Stimulated activated CD4-positive, alpha-beta T cell treated with anti-CD3 and anti-CD28 coated beads, Interleukin-2, amount 100 ng/mL, for 4 hours (primary cell): ENCODE measurements around the gene RTKN2.

Experiments used
- DNase-seq: peaks from one replicate; pipeline ENCODE4 v3.0.0-alpha.2; 2020; ENCODE audit warnings: low read depth

Gene RTKN2

GRCh38 chr10:62172465-62172864, 96.2 kb downstream of the RTKN2 start:
- DNase-seq: no peak

DNA sequence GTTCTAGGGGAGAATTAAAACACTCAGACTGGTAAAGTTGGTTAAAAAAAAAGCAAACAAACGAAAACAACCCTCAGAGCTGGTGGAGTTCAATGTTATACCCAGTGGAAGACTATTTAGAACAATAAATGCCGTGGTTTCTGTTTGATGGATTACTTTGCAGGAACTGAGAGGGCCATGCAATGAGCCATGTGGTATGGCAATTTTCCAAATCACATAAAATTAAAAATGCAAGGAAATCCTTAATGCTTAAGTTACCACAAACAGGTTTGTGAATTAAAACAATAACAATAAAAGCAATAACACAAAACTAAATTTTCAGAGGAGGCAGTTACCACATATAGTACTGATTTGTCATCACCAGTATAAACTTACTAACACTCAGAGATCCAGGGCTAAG, 96.9 kb downstream of the RTKN2 start:
- no peak for DNase-seq

DNA sequence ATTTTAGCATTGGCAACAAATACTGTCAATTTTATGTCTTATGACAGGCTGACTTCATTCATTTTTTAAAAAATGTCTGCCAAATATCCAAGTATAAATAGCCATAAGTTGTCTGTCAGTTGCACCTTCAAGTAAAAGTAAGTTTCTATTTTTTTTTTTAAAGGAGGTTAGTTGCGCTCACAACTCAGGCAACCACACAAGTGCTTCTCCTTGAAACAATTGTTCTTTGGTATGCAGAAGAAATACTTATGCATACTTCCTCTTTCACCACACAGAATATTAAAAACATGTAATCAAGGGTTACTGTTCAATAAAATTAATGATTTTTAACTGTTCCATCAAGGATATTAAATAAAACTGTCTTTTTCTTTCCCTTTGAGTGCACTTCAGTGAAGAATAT, 97.9 kb downstream of the RTKN2 start:
- DNase-seq: no peak

- DNase-seq: no peak
Measured at GRCh38 chr10:62166331-62167131, 102.1 kb downstream of the RTKN2 start.

- no peak for DNase-seq
Measured at GRCh38 chr10:62165803-62166202, 102.8 kb downstream of the RTKN2 start.

- no peak for DNase-seq
Measured at GRCh38 chr10:62163024-62163423, 105.6 kb downstream of the RTKN2 start.

DNA sequence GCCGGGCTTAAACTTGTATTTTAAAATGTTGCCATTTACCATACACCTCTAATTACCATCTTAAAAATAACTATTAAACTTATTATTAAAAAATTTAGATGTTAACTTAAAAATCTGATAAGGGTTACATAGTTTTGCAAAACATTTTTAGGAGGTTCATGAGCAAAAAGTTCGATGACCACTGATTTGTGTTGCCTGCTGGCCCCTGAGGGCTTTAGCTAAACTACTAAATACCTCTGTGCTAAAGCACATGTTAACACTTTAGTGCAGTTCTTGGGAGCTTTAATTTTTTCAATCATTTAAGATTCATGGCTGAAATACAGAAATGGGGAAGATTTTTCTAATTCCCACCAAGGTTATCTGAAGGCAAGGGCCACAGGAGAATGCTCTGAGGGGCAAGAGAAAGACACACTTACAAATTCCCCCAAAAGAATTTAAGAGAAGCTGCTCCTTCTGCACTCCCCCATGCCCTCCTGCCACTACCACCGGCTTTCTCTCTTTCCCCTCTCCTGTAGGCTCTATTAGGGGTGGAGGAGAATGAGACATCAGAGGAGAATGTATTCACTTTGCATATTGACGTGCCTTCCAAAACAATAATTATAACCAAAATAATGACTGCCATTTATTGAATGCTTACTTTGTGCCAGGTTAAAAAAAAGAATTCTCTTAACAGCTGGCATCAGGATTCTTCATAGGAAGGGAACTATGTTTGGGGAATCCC, 106.2 kb downstream of the RTKN2 start:
- no peak for DNase-seq

GRCh38 chr10:62159351-62159750, 109.3 kb downstream of the RTKN2 start:
- DNase-seq: no peak

GRCh38 chr10:62157601-62158000, 111.0 kb downstream of the RTKN2 start:
- no peak for DNase-seq

GRCh38 chr10:62155054-62155680, 113.5 kb downstream of the RTKN2 start:
- DNase-seq: no peak

GRCh38 chr10:62154231-62154630, 114.4 kb downstream of the RTKN2 start:
- no peak for DNase-seq

DNA sequence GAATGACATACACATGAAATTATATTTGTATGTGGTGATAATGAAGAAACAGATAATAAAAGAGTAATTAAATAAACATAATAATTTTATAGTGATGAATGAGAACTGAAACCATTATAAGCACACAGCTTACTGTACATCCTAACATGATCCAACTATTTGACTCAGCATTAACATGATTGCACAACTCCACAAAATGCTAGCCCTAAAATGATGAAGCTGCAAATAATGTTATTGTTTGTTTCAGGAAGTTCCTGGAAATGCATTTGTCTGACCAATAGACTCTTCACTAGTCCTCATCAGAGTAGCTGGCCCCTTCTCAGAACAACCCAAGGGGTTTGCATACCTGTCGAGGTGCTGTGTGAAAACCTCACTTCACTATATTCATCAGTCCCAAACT, 115.5 kb downstream of the RTKN2 start:
- no peak for DNase-seq

GRCh38 chr10:62149621-62150020, 119.0 kb downstream of the RTKN2 start:
- DNase-seq: no peak

DNA sequence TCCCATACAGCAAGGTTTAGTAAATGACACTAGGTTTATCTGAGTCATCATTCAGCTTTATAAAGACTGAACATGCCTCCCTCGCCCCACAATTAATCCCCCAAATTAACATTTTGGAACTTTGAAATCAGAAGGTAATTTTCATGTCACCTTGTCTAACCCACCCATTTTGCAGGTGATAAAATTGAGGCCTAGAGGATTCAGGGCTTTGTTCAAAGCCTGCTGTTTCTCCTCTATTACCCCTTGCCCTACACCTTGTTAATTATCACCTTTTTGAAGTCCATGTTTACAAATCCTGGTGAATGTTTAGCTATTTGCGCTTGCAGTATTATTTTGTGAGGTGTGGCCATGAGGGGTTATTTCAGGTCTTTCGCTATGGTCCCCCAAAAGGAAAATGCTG, 120.5 kb downstream of the RTKN2 start:
- DNase-seq: no peak

- DNase-seq: no peak
Measured at GRCh38 chr10:62147425-62147824, 121.2 kb downstream of the RTKN2 start.

- no peak for DNase-seq
Measured at GRCh38 chr10:62136931-62137330, 131.7 kb downstream of the RTKN2 start.

DNA sequence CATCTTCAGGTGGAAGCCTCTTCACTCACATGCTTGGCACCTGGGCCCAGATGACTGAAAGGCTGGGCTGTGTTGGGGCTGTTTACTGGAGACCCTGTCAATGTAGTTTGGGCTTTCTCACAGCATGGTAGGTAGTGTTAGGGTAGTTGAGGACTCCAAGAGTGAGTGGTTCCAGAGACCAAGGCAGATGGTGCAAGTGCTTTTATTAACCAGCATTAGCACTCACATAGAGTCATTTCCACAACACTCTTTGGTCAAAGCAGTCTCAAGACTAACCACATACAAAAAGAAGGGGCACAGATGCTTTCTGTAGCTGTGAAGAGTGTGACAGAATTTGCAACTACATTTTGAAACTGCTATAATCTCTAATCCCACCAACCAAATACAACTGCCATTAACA, 135.0 kb downstream of the RTKN2 start:
- DNase-seq: no peak
